NCI-H187 (cell line): Measurements from ENCODE around the gene ARHGAP44.

Experiments used
- DNase-seq, 2 experiments: peaks; one replicate each; lab custom pipeline; 2025; lab: John Stamatoyannopoulos, UW

The ARHGAP44 gene

GRCh38 chr17:13024526-13025257, 235.4 kb downstream of the ARHGAP44 start:
- peak in 1 of 2 experiments; percentile 17 for DNase-seq

GRCh38 chr17:13025258-13025627, 235.9 kb downstream of the ARHGAP44 start:
- no peak for DNase-seq

GRCh38 chr17:13025687-13026086, 236.4 kb downstream of the ARHGAP44 start:
- DNase-seq = no peak

DNA sequence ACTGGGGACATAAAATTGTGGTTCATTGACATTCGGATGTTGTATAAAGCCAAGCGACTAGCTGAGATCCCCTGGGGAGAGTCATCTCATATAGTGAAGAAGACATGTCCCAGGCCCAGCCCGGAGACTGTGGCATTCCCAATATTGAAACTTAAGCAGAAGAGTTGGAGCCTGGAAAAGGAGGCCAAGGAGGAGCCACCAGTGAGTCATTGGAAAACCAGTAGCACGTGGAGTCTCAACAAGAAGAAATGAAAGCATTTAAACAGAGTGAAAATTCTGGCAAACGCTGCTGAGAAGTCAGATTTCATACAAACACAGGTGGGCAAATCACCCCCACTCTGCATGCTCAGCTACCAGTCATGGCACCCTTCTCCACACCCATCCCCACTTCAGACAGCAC, 237.9 kb downstream of the ARHGAP44 start:
- no peak for DNase-seq

- no peak for DNase-seq
These were observed 240.0 kb downstream of the ARHGAP44 start for GRCh38 chr17:13029340-13029739.

- DNase-seq = no peak
These were observed 240.8 kb downstream of the ARHGAP44 start for GRCh38 chr17:13030056-13030455.

- DNase-seq = no peak
These were observed 241.4 kb downstream of the ARHGAP44 start for GRCh38 chr17:13030459-13031300.

- DNase-seq = no peak
These were observed 242.5 kb downstream of the ARHGAP44 start for GRCh38 chr17:13031718-13032350.

DNA sequence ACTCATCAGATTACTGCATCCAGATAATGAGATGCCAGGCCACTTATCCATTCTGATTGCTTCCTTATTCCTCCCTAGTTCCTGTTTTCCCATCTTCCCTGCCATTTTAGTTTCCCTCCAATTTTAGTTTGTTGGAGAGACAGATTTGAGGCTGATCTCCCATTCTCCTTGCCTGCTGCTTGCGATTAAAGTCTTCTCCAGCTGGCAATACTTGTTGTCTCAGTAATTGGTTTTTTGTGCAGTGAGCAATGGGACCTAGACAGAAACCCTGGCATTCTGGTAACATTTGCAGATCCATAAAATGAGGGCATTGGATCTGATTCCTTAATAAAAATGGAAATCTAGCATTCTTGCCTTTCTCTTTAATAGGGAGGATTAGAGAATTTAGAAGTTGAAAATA, 246.1 kb downstream of the ARHGAP44 start:
- DNase-seq = no peak

GRCh38 chr17:13036751-13037150, 247.5 kb downstream of the ARHGAP44 start:
- no peak for DNase-seq

DNA sequence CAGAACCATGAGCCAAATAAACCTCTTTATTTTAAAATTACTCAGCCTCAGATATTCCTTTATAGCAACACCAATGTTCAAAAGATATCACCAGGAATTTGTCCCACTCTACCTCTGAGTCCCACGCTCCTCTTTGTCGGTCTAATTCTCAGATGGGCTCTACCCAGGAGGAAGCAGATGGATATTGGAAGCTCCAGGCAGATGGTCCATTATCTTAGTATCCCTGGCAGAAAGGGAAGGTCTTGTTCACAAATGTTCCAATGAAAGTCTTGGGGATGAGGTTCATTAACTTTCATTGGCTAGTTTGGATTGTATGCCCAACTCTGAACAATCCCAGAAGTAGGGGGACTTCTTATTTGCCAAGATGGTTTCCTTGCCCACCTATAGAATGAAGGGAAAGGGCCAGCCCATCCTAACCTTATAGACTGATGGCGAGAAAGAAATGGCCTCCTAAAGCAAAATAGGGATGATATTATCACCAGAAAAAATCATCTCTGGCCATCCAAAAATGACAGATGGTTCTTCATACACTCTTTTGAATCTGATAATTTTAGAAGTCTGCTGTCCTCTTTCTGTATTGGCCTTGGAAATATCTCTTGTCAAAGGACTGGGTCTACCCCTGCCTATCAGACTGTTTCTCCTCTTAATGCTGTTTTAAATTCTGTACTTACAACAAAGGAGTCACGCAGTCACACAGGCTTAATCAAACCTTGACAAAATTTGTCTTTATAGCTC, 249.8 kb downstream of the ARHGAP44 start:
- DNase-seq = no peak
